GM21723 (cell line): Measurements from ENCODE around the gene AKR1B1.

ENCODE experiments used
- ATAC-seq: cut with Tn5 transposase; IDR thresholded peaks from one replicate; pipeline ENCODE4 v1.9.1; 2021; ENCODE audit warnings: mild to moderate bottlenecking, moderate library complexity; ENCODE audit not compliant: unreplicated experiment

The AKR1B1 gene

GRCh38 chr7:134470864-134471263 lies 12.0 kb upstream of the AKR1B1 start:
- ATAC-seq, result no peak

DNA sequence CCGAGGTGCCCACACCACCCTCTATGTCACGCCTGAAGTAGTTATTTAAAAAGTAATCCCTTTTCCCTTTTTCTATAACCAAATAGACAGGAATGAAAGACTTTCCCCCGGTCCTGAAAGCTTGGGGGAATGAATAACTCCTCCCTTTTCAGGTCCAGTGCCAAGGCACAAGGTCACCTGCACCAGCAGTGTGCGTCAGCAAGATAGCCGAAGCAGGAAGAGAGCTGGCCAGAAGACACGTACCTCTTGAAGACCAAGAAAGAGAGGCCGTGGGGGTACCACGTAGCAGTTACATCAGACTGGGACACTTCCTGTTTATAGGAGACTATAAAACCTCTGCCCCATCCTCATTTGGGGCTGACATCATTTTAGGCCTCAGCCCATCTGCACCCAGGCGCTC lies 10.7 kb upstream of the AKR1B1 start:
- ATAC-seq, result no peak

DNA sequence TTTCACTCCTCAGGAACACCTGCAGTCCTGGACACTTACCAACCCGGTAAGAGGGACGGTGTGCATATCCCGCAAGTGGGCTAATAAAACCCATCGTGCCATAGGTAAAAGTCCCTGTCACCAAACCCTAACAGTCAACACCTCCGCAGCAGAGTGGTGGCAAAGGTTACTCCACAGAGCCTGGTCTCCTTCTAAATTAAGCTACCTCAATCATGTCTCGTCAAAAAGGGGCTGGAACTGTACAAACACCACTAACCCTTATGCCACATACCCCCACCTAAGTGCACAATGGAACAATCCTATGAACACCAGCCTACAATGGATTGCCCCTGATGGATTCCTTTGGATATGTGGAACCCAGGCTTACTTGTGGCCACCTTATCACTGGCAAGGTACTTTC lies 9.6 kb upstream of the AKR1B1 start:
- no peak for ATAC-seq

DNA sequence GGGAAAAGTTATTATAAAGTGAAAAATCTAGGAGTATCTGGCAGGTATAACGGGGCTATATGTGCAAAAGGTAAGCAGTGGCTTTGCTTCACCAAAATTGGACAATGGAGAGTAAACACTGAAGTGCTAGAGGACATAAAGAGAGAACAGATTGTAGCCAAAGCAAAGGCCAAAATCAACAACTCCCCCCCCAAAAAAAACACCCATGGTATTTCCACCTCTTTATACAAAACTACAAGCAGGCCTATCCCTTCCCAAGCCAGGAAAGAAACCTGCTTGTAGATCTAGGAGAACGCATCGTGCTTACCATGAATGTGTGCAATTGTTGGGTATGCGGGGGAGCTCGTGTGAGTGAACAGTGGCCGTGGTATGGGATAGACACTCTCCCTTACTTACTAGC lies 9.2 kb upstream of the AKR1B1 start:
- ATAC-seq, result no peak

GRCh38 chr7:134465491-134465890 lies 6.6 kb upstream of the AKR1B1 start:
- no peak for ATAC-seq

DNA sequence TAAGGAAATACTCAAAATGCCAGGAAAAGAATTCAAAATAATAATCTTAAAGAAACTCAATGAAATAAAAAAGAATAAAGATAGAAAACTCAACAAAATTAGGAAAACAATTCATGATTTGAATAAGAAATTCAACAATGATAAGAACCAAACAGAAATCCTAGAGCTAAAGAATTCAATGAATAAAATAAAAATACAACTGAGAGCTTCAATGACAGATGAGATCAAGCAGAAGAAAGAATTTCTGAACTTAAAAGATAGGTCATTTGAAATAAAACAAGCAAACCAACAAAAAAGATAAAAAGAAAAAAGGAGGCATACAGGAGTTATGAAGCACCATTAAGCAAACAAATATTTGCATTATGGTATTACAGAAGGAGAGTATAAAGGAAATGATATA lies 5.6 kb upstream of the AKR1B1 start:
- no peak for ATAC-seq

DNA sequence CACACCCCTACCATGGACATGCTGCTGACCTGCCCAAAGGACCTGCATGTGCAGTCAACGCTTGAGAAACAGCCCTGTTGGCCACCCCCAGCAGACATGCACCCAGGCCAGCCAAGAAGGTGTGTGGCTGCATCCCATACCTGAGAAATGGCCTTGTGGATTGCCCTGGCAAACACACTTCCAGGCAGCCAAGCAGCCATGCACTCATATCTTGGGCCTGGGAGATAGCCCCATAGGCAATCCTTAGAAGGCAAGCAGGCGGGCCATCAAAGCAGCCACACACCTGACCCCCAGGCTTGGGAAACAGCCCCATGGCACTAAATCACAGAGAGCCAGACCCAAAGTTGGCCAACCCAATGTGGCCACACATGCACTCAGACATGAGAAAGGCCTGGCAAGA lies 4.9 kb upstream of the AKR1B1 start:
- ATAC-seq, result no peak

DNA sequence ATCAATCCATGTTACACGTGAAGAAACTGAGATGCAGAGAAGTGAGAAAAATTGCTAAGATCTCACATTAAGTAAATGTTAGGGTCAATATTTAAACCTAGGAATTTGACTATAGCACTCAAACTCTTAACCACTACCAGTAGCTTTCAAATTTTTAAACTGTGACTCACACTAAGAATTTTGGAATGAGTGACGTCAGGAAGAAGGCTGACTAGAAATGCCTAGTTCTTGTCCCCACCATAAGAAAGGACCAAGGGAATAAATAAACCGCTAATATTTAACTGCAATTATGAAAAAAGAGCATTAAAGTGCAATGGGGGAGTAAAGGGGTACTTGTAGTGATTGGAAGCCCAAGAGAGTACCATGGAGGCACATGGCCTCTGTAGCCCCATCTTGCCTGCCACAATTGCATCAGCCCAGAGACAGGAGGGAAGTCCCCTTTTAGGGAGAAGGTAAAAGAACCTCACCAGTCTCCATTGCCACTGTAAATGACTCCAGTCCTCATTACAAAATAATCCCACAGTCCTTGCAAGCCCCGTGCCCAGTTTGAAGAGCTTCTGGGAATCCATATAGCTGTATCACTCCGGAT lies 3.5 kb upstream of the AKR1B1 start:
- ATAC-seq, result no peak

DNA sequence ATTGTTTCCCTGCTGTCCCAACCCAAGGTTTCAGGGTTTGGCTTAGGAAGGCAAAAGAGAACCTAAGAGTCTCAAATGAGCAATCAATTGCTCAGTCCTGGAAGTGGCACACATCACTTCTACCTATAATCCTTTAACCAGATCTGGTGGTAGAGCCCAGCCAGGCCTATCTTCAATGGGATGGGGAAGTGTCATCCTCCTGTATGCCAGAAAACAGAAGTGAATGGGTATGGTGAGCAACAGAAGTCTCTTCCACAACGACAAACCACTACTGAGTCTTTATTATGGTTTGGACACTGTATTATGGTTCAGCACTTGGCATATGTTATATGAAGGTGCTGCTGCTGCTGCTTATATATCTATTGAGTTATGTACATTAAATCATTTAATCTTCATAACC lies 3.0 kb upstream of the AKR1B1 start:
- ATAC-seq, result no peak

GRCh38 chr7:134459981-134460380 lies 1.1 kb upstream of the AKR1B1 start:
- ATAC-seq, result no peak

GRCh38 chr7:134458341-134458805 lies 527 bp downstream of the AKR1B1 start:
- peak; percentile 58 for ATAC-seq

DNA sequence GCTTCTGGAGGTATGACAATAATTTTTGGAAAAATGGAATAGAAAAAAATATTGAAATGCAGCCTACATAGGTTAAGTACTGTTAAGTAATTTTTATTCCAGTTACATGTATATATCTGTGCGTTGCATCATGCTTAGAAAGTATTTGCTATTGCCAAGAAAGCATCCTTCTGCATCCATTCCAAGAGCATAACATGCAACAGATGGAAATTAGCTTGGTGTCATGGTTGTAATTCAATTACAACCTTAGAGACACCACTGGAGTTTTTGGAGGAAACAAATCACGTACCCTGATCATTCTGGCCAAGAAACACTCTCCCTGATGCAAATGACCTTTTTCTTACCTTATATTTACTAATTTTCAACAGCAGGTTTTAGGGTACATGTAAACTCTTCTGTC lies 1.7 kb downstream of the AKR1B1 start:
- no peak for ATAC-seq

DNA sequence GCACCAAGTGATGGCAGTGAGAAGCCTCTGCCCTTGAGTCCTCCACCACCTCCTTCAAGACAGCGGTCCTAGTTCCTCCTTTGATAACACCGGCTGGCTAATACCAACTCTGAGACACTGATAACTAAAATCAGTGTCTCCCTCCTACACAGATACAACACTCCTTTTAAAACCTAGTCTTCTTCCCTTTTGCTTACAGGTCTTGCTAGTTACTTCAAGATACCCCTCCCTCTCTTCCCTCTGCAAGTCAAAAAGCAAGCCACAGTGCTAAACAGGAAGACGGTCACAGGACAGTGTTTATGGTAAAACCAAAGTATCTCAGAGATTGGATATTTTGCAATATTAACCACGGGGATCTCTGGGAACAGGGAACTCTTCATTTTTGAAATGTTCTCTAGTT lies 4.6 kb downstream of the AKR1B1 start:
- no peak for ATAC-seq

DNA sequence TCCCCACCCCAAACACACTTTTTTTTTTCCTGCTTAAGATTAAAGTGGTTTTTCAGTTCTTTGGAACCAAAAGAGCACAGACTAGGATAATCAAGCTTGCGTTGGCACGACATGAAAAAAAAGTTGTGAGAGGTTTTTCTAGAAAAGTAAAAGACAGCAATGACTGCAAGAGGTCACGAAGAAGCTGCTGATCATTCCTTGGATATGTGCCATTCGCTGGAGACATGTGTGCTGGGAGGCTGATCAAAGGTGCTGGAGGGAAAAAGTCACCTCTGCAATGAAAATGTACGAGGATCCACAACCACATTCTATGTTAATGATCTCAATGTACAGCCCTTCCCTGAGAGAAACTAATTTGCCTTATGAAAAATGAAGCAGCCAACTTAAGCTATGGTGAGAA lies 5.4 kb downstream of the AKR1B1 start:
- ATAC-seq, result no peak

GRCh38 chr7:134452991-134453473 lies 5.9 kb downstream of the AKR1B1 start:
- no peak for ATAC-seq

DNA sequence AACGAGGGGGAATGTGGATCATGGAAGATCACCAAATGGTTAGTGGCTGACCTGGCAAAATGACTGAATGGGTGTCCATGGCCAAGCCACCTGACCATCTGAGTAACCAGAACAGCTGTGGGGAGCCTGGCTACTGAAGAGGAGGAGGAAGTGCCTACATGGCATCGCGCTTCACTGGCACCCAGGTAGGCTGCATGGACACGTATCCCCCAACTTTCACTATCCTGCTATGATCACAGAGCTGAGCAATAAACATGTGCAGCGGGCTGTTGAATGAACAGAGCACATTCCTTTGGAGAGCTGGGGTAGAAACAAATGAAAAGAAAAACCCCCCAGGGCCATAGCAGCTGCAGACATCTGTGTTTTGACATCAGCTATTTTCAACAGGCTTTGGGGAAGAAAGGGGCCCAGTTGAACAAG lies 6.5 kb downstream of the AKR1B1 start:
- no peak for ATAC-seq

- ATAC-seq, result no peak
These were observed 7.2 kb downstream of the AKR1B1 start for GRCh38 chr7:134451656-134452055.

DNA sequence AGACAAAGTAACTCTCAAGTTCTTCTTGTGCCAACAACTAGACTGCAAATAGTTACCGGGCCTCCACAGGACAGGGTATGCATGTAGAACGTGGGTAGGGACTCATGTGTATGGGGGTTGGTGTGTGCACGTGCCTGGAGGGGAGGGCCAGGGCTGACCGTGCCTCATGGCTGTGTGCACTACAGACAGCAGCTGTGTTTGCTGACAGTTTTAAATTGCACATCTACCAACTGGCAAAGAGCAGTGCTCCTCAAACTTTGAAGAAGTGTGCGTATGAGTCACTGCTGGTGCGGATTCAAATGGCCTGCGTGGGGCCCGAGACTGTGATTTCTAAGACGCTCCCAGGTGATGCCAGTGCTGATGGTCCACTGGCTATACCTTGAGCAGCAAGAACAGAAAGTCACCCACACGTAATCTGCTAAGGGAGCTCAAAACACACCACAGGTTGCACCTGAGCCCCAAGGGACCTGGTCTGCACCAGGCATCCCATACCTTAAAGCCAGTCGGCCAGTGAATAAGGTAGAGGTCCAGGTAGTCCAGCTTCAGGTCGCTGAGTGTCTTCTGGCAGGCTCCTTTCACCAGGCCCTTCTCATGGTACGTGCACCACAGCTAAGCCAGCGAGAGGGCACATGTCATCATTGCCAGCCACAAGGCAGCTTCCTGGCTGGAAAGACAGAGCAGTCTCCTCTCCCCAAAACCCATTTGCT lies 8.5 kb downstream of the AKR1B1 start:
- no peak for ATAC-seq

GRCh38 chr7:134449680-134450079 lies 9.2 kb downstream of the AKR1B1 start:
- no peak for ATAC-seq

DNA sequence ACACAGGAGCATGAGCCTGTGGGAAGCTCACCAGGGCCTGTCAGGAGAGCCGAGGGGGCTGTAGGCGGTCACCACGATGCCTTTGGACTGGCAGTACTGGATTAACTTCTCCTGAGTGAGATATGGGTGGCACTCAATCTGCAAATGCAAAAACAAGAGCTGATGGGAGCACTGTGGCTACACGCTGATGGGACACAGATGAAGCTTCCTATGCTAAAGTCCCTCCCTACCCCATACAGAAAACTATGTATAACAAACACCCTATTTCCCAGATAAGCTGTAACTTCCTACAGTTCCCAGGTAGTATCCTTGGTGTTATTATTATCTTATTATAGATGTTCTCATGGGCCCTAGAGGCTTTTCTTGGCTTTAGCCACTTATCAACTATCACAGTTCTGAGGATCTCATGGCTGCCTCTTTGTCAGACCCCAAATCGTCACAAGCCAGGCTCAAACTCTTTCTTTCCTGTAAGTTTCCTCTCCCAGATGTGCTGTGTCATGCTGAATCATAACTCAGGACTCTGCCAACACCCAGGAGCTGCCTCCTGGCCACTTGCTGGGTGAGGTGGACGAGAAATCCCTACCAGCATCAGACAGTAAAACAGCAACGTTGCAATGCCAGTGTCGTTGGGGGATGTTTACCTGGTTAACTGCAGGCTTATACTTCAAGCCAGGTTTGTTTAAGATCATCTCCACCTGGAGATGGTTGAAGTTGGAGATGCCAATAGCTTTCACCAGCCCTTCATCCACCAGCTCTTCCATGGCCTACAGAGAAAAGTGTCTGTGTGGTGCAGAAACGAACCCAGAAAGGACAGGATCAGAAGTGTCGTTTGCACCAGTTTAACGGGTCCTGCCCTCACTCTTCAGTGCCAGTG lies 10.3 kb downstream of the AKR1B1 start:
- ATAC-seq, result no peak

GRCh38 chr7:134447383-134447782 lies 11.5 kb downstream of the AKR1B1 start:
- ATAC-seq, result no peak

- ATAC-seq, result no peak
These were observed 12.0 kb downstream of the AKR1B1 start for GRCh38 chr7:134446923-134447322.
